ENCODE data around the gene CLRN3.
A peak's percentile ranks its signal among the peaks of the same experiment; 100 is the strongest.

- peak in 3 of 4 experiments; percentile 61 to 81 (median 64) for TF ChIP-seq CTCF (IDR thresholded peaks at IDR 0.05)
- TF ChIP-seq POLR2A (IDR thresholded peaks at IDR 0.05): no peak
- no peak for TF ChIP-seq POLR2AphosphoS5 (IDR thresholded peaks at IDR 0.05)
- TF ChIP-seq EP300 (IDR thresholded peaks at IDR 0.05): no peak
These were observed 38.6 kb downstream of the CLRN3 start for GRCh38 chr10:127853868-127854768.
